ENCODE data around the gene SUGCT. TPM values are rescaled to one million over a fixed set of nuclear protein-coding genes. Genes with fewer than 3 reads are reported as not detected.

The SUGCT gene
- total and polyA plus RNA-seq, 7 donors: 2.4 to 7.3 (median 3.2) TPM

DNA sequence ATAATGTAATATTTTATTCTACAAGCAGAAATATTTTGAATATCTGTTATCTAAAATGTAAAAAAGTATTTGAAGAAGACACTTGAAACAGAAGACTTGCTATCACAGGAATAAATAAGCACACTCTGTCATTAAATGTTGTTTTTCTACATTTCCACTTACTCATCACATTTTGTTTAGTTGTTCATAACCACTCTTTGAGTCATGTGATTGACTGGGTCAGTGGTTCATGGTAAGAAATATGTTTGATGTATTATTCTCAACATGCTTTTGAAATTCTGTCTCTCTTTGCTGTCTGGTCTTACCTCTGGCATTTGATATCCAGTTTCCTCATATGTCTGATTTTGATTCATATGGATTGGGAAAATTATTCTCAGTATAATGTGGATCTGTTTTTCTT lies 171.8 kb downstream of the SUGCT start:
- no peaks in the 10 kb centered on the region for H3K4me1 ChIP-seq
- ATAC-seq (no peak), DNase-seq (no peak)
- H3K27me3 ChIP-seq (ENCODE audit: insufficient read depth in 3 of 3, low read length in 2 of 3): no peaks in the 10 kb centered on the region
- H3K27ac ChIP-seq: no peak overlapping the region
- intact Hi-C loops (cut with DNase I): no loop called here
- no peak overlapping the region for H3K4me3 ChIP-seq
- H3K9me3 ChIP-seq: no peaks in the 10 kb centered on the region
- TF ChIP-seq, protein P1, sequence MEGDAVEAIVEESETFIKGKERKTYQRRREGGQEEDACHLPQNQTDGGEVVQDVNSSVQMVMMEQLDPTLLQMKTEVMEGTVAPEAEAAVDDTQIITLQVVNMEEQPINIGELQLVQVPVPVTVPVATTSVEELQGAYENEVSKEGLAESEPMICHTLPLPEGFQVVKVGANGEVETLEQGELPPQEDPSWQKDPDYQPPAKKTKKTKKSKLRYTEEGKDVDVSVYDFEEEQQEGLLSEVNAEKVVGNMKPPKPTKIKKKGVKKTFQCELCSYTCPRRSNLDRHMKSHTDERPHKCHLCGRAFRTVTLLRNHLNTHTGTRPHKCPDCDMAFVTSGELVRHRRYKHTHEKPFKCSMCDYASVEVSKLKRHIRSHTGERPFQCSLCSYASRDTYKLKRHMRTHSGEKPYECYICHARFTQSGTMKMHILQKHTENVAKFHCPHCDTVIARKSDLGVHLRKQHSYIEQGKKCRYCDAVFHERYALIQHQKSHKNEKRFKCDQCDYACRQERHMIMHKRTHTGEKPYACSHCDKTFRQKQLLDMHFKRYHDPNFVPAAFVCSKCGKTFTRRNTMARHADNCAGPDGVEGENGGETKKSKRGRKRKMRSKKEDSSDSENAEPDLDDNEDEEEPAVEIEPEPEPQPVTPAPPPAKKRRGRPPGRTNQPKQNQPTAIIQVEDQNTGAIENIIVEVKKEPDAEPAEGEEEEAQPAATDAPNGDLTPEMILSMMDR (IDR thresholded peaks at IDR 0.05): no peak
- H3K36me3 ChIP-seq (ENCODE audit: insufficient read depth in 1 of 2, low read depth in 1 of 2): no peaks in the 10 kb centered on the region

DNA sequence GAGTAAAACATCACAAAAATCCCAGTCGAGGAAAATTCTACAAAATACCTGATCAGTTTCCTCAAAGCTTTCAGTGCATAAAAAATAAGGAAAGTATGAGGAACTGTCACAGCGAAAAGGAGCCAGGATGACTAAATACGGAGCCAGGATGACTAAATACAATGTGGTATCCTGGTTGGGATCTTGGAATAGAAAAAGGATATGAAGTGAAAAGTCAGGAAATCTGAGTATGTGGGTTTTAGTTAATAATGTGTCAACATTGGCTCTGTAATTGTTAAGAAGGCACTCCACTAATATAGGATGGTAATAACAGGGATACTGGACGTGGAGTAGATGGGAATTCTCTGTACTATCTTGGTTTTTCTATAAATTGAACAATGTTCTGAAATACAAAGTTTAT lies 175.5 kb downstream of the SUGCT start:
- Histone ChIP-seq H3K27ac (no peak overlapping the region), H3K4me3 (no peak overlapping the region), H3K36me3 (ENCODE audit: insufficient read depth in 1 of 2, low read depth in 1 of 2) (no peaks in the 10 kb centered on the region), H3K27me3 (ENCODE audit: insufficient read depth in 3 of 3, low read length in 2 of 3) (no peaks in the 10 kb centered on the region), H3K9me3 (no peaks in the 10 kb centered on the region), H3K4me1 (no peaks in the 10 kb centered on the region)
- intact Hi-C loops (cut with DNase I): no loop called here
- no peak for DNase-seq
- no peak for ATAC-seq
- TF ChIP-seq, protein P1 (IDR thresholded peaks at IDR 0.05): no peak
- WGBS, 3 donors: 66 to 75% (median 70%) methylated on average over 4 of the region's 4 CpGs

DNA sequence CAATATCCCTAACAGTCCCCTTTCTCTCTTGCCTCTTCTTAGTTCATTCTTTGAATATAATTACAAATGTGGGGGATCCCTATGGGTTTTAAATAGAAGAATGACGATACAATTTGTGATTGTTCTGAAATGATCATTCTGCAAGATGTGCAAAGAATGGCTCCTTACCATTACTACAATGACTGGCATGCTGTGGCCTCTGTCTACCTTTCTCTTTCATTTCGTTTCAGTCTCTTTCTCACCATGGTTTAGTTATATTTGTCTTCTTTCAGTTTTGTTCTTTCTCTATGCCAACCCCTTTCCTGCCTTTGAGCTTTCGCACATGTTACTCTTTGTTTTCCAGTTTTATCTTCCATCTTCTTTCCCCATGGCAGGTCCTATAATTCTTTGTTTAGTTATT lies 176.5 kb downstream of the SUGCT start:
- H3K36me3 ChIP-seq (ENCODE audit: insufficient read depth in 1 of 2, low read depth in 1 of 2): no peaks in the 10 kb centered on the region
- intact Hi-C loops (cut with DNase I): no loop called here
- no peaks in the 10 kb centered on the region for H3K4me1 ChIP-seq
- no peak overlapping the region for H3K4me3 ChIP-seq
- DNase-seq (no peak), ATAC-seq (no peak)
- TF ChIP-seq, protein P1 (IDR thresholded peaks at IDR 0.05): no peak
- no peaks in the 10 kb centered on the region for H3K9me3 ChIP-seq
- 69 to 82% (median 75%) methylated on average over 3 of the region's 3 CpGs for WGBS, 3 donors
- no peak overlapping the region for H3K27ac ChIP-seq
- no peaks in the 10 kb centered on the region for H3K27me3 ChIP-seq (ENCODE audit: insufficient read depth in 3 of 3, low read length in 2 of 3)

DNA sequence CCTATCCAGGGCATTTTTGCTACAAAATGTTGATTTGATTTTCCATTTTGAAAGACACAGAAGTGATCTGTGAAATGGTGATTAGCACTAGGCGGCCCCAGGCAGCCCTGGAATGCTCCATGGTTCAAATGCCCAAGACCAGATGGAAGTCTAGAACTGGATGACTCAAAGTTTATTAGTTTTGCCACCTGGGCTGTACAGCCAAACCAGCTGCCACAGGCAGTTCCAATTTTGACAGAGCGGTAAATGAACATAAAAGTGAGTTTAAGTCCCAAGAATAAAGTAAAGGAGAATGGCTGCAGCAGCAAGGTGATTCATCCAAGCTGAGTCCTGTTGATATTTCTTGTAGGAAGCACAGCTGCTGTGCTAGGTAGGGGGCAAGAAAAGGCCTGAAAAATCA lies 180.5 kb downstream of the SUGCT start:
- intact Hi-C loops (cut with DNase I): no loop called here
- no peaks in the 10 kb centered on the region for H3K27me3 ChIP-seq (ENCODE audit: insufficient read depth in 3 of 3, low read length in 2 of 3)
- no peak overlapping the region for H3K4me3 ChIP-seq
- H3K9me3 ChIP-seq: no peaks in the 10 kb centered on the region
- H3K36me3 ChIP-seq (ENCODE audit: insufficient read depth in 1 of 2, low read depth in 1 of 2): no peaks in the 10 kb centered on the region
- no peaks in the 10 kb centered on the region for H3K4me1 ChIP-seq
- no peak for DNase-seq
- 50 to 79% (median 57%) methylated on average over 2 of the region's 2 CpGs for WGBS, 3 donors
- H3K27ac ChIP-seq: no peak overlapping the region
- TF ChIP-seq, protein P1 (IDR thresholded peaks at IDR 0.05): no peak
- no peak for ATAC-seq

DNA sequence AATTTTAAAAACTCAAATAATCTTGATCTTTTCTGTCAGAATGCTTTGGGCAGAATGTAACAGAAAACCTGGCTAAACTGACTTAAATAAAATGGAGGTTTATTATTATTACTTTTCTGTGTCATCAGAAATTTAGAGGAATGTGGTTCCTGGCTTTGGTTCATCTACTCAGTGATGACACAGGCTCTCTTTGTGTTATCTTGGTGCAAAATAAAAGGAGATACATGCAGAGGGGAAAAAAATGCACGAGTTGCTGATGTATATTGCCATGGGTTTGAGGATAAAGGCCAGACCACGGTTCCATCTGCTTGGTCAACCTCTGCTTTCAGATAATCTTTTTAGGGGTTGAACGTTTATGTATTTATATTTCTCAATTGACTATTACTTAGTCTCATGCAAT lies 181.4 kb downstream of the SUGCT start:
- no peaks in the 10 kb centered on the region for H3K9me3 ChIP-seq
- 75 to 81% (median 76%) methylated on average over 3 of the region's 3 CpGs for WGBS, 3 donors
- no peak overlapping the region for H3K4me3 ChIP-seq
- intact Hi-C loops (cut with DNase I): no loop called here
- no peaks in the 10 kb centered on the region for H3K27me3 ChIP-seq (ENCODE audit: insufficient read depth in 3 of 3, low read length in 2 of 3)
- H3K27ac ChIP-seq: no peak overlapping the region
- DNase-seq (no peak), ATAC-seq (no peak)
- H3K4me1 ChIP-seq: no peaks in the 10 kb centered on the region
- no peaks in the 10 kb centered on the region for H3K36me3 ChIP-seq (ENCODE audit: insufficient read depth in 1 of 2, low read depth in 1 of 2)
- TF ChIP-seq, protein P1 (IDR thresholded peaks at IDR 0.05): no peak
